NCI-H774 (cell line): ENCODE data around the gene ADK.
A peak's percentile ranks its signal among the peaks of the same experiment; 100 is the strongest.
"Not testable (repeated sequence)": the region's sequence is repeated elsewhere in the genome, so short reads cannot be mapped to it uniquely, and the experiment has no call there.

Source experiments
- DNase-seq: peaks from one replicate; lab custom pipeline; 2025; lab: John Stamatoyannopoulos, UW

Gene ADK

DNA sequence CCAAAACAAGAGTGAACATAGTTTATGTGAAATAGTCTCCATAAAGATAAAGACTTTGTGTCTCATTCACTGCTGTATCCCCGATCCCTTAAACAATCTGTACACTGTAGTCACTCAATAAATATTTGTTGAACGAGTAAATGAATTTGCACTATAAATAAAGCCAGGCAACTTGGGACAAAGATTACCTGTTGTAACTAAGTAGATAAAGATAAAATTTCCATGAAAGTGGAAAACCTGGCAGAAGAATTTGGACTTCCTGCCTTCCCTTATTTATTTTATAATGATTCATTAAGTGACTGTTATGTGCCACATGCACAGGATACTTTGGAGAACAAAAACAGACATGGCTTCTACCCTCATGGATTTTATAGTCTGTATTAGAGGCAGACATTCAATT lies 397.7 kb downstream of the ADK start:
- no peak for DNase-seq

DNA sequence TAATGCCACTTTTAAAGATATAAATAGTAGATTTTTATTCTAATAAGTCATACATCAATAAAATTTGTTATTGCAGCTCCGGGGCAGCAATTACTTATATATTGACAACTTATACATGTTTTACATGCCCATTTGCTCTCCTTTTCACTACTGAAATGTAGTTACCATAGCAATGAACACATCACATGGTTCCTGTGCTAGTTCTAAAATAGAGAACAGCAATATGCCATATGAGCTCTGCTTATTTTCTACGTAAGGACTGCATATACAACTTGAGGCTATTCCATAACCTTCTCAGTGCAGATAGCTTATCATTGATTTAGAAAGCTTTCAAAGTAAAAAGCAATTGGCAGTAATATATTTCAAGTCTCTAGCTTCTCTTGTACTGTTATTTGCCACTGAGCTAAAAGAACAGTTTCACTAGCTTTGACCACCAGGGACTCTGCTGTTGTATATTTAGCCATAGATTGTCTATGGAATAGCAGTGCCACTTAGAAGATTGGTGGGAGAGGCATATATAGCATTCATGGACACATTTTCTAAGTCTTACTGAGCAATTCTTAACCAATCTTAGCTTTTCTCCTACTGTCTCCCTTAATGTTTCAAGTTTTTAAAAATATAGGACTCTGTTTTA lies 405.2 kb downstream of the ADK start:
- no peak for DNase-seq

DNA sequence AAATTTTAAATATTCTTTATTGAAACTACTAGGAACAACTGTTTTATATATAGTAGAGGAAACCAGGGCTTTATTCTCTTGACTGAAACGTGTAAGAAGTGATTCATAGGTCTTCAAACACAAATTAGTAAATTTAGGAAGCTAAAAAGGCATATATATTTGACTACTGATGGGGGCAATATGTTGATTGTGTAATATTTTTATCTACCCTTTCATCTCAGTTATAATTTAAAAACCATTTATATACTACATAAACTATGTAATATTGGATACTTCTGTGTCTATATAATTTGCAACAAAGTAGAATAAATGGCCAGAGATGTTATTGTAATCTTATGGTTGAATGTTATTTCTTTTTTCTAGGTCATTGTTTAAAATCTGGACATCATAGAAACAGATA lies 406.1 kb downstream of the ADK start:
- DNase-seq: no peak

DNA sequence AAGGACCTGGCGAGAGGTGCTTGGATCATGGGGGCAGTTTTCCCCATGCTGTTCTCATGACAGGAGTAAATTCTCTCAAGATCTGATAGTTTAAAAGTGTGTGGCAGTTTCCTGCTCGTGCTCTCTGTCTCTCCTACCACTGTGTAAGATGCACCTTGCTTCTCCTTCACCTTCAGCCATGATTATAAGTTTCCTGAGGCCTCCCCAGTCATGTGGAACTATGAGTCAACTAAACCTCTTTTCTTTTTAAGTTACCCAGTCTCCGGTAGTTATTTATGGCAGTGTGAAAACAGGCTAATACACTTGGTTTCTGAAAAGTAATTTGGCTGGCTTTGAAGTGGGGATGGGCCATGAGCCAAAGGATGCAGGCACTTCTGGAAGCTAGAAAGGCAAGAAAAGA lies 407.4 kb downstream of the ADK start:
- DNase-seq: no peak

DNA sequence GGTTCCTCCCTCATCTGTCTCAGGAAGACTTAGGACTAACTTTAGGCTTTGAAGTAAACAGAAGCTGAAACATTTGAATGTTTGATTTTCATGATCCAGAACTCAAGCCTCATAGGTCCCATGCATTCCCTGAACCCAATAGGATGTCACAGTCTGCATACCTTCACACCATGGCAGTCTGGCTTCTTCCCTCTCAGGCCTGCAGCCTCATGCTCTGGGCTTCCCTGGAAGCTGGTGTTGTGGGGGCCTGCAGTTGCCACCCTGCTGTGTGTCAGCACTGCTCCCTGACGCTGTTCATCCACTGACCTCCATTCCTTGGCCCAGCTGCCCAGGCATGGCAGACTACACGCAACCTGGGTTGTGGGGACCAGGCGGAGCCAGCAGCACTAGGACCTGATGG lies 407.9 kb downstream of the ADK start:
- DNase-seq: no peak

DNA sequence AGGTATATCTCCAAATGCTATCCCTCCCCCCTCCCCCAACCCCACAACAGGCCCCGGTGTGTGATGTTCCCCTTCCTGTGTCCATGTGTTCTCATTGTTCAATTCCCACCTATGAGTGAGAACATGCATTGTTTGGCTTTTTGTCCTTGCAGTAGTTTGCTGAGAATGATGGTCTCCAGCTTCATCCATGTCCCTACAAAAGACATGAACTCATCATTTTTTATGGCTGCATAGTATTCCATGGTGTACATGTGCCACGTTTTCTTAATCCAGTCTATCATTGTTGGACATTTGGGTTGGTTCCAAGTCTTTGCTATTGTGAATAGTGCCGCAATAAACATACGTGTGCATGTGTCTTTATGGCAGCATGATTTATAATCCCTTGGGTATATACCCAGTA lies 417.9 kb downstream of the ADK start:
- not testable (repeated sequence) for DNase-seq

DNA sequence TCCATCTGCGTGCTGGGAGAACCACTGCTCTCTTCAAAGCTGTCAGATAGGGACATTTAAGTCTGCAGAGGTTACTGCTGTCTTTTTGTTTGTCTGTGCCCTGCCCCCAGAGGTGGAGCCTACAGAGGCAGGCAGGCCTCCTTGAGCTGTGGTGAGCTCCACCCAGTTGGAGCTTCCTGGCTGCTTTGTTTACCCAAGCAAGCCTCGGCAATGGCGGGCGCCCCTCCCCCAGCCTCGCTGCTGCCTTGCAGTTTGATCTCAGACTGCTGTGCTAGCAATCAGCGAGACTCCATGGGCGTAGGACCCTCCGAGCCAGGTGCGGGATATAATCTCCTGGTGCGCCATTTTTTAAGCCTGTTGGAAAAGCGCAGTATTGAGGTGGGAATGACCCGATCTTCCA lies 422.5 kb downstream of the ADK start:
- DNase-seq: not testable (repeated sequence)

DNA sequence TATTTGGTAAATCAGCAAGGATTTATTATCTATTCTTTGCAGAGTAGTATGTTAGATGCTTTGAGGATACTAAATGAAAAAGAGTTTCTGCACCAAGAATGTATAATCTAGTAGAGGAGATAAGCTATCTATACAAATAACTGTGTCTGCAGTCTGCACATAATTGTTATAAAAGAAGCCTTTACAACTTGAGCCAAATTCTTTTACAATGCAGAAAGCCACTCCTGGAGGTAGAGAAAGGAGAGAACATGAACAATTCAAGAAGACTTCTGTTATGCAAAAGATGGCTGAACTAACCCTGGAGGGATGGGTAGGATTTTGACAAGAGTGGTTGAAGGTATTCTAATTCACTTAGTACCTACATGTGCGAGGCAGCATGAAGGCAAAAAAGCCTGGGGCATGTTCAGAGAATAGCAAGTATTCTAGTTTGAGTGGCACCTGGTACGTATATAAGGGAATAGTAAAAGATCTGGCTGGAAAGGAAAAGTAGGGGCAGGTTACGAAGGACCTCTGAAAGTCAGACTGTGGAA lies 424.2 kb downstream of the ADK start:
- DNase-seq: no peak

DNA sequence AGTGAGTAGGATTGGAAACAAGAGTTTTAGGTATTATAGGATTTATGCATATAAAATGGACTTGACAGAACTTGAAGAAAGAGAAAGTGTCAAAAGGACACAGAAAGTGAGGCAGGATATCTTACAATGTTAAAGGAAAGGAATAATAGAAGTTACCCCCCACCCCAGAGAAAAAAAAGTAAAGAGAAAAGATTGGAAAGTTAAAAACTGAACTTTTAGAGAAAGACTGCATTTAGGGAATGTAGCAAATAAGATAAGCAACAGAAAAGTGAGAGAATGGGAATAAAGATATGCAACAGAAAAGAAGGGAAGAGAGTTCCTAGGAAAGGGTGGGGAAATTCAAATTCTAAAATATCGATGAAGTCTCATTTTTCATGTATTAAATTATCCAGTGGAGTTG lies 424.9 kb downstream of the ADK start:
- no peak for DNase-seq

DNA sequence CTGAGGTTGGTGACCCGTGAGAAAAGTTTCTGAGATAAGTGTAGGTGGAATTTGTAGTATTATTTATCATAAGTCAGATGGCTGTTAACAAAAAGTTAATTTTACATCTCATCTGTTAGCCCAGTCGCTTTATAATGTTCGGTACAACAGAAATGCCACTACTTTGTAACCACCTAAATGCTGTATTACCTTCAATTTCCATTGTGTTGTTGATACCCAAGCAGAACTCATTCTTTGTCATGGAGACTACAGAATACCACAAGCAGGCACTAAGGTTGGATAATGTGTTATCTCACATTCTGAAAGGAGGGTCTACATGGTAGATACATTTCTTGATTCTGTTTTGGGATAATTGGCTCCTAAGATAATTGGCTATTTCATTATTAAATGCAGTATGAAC lies 425.6 kb downstream of the ADK start:
- no peak for DNase-seq

DNA sequence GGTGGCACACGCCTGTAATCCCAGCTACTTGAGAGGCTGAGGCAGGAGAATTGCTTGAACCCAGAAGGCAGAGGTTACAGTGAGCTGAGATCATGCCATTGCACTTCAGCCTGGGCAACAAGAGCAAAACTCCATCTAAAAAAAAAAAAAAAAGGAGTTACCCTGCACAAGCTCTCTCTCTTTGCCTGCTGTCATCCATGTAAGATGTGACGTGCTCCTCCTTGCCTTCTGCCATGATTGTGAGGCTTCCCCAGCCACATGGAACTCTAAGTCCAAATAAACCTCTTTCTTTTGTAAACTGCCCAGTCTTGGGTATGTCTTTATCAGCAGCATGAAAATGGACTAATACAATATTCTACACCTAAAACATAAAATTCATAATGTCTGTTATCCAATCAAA lies 429.4 kb downstream of the ADK start:
- not testable (repeated sequence) for DNase-seq

DNA sequence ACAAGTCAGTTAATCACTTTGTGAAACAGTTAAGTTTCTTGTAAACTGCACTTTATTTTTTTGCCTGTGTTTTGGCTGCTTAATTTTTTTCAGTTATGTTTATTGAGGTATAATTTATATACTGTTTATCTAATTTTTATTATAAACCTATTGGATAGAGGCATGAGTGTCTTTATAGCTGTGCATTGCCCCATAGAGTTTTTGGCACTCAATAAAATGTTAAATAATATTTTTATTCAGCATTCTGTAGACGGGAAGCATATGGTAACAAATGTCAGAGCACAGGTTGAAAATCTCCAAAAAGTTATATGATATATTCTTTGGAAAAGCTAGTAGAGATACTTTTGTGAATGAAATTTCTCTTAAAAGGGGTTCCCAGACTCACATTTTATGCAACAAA lies 431.5 kb downstream of the ADK start:
- DNase-seq: no peak

DNA sequence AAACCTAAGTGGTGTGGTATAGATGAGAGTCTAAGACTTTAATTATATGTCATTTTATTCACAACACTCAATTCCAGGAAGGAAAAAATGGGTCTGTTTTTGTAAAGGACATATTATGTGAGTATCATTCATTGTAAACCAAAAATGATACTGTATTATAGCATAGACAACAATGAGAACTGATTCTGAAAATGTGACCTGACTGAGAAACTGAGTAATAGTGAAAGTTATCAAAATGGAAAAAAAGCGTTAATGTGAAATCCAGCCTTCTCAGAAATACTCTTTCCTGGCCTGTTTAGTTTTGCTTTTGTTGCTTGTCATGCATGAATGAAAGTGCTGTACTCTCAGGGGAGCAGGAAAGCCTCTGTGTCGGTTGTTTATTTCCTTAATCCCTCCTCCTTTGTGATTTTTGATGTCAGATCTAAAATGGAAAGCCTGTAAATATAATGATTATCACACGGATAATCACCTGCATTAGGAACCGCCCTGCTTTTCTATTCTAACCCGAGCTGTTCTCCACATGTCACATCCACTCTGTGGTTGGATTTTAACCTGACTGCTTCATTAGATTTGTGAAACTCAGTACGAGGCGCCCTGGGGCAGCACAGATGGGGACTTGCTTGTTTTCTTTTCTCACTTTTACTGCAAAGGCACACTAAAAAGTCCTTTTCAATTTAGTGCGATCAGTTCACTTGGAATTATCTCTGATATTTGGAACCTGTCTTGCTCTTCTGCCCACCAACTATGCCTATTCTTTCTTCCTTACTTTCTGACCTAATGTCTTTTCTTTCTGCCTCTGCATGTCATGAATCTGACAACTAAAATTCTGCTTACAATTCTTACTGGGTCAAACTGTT lies 434.4 kb downstream of the ADK start:
- no peak for DNase-seq

DNA sequence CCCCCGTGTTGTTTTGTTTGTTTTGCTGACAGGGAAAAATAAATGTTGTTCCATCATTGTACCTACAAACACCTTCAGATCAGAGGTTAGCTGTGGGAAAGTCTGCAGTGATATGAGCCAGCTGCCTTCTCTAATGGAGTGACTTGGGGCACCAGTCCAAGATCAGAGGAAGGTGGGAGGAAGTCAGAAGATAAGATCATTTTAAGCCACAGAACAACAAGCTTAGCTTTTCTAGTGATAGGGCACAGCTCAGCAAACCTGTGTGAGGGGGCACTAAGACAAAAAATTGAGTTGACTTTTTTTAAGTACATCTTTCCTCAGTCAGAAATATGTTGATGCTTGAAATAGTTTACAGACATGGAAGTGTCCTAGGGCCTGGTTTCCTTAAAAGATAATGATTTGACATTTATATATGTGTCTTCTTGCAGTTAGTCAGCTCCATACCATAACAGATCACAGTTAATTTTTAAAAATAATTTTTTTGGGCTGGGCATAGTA lies 435.1 kb downstream of the ADK start:
- no peak for DNase-seq

DNA sequence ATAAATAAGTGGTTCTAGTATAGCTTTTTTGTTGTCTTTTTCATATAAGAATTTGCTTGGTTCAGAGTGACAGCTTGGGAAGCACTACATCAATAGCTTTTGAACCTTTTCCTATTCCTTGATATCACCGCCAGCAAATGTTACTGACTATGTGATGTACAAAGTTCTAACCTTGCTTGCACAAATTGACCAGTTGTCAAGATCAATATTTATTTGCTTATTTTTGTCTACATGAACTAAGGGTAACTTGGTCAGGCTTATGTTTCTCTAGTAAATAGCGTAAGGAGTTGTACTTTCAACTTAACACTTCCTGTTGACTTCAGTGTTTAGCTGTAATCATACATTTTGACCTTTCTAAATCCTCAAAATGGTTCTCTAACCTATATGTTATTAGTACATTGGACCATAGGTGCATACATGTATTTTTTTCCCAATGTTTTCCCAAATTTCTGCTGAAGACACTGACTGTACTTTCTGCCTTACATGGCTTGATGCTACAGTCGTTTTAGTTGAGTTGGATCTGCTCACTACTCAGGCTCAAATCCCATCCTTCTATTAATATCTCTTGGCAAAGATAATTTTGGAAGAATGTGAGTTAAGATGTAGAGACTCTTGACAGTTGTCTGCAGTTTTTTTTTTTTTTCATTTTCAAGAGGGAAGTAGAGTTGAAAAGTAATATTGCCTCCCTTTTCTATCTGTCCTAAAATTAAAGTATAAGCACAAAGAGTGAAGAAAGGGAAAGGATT lies 436.3 kb downstream of the ADK start:
- DNase-seq: no peak

DNA sequence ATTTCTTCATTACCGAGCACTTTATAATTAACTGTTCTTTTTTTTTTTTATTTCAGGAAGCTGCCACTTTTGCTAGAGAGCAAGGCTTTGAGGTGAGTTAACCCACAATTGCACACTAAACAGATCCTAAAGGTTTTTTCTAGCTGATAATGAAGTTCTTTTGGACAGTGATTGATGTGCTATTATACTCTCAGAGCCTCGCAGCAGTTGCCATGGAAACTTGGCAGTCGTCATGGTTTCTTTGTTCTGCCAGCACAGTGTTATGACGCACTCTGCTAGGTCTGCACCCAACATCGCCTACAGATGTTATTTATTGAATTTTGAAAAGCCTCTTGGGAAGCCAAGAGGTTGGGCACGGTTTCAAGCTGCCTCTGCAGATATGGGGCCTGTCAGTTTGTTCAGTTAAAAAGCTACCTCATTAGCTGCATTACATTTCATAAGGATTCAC lies 438.2 kb downstream of the ADK start:
- peak; percentile 97 for DNase-seq

DNA sequence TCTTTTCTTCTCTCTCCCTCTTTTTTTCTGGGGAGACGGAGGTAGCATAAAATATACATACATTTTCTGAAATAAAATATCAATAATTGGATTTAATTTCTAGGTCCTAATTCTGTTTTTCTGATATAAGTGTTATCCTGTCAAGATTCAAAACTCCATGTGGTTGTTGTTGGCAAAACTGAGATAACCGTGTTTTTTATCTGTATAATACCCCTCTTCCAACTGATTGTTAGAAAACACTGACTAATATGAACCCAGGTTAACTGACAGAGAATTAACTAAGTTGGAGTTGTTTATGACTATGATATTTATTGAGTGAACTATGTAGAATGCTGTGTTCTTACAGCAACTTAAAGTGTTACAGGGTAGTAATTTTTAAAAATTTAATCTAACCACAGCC lies 438.8 kb downstream of the ADK start:
- no peak for DNase-seq

DNA sequence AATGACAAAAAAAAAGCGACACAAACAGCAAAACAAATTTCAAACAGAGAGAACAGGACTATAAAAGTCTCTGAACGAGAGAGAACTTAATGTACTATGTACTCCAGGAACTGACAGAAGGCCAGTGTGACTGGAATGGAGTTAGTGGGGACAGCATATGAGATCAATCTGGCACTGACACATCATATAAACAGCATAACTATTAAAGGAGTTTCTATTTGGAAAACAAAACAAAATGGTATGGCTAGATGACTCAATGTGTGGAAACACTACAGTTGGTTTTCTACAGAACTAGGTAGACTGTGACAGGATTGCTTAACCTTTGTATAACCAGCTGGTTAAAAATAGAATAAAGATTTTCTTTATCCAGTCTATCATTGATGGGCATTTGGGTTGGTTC lies 442.4 kb downstream of the ADK start:
- DNase-seq: no peak

DNA sequence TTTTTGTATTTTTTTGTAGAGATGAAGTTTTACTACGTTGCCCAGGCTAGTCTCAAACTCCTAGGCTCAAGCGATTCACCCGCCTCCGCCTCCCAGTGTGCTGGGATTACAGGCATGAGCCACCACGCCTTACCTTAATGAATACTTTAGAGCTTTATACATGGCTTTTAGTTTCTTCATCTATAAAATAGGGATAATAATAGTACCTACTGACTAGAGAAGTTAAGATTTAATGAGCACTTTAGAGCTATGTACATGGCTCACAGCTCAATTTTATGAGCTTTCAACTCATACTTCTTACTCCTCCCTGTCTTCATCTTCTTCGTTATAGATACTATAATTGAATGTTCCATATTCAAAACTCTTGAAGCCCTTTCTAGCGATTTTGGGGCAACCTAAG lies 445.7 kb downstream of the ADK start:
- no peak for DNase-seq

DNA sequence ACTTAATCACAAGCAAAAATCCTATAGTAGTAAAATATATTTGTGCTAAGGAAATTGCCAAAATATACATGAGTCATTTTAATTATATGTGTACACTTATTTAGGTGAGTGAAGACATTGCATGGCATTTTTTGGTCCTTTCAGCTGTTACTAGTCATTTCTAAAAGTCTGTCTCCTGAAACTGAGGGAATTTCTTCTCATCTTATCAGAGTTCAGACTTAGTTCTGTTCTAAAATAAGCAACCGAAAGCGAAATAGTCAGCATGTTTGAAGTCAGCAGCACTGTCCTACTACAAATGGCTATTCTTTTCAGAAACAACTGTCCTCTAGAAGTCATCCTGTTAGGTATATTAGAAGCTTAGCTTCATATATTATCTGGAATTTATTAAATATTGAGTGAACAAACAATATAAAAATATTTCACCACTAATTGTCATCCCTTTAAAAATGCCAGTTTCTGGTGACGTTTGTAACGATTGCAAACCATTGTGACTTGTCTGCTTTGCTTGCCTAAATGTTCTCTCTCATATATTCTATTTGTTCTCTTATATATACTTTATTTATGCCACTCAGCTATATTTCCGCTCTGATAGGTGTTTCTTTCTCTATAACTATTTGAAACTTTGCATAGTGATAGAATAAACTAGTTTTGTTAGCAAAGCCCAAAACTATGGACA lies 448.0 kb downstream of the ADK start:
- DNase-seq: no peak

DNA sequence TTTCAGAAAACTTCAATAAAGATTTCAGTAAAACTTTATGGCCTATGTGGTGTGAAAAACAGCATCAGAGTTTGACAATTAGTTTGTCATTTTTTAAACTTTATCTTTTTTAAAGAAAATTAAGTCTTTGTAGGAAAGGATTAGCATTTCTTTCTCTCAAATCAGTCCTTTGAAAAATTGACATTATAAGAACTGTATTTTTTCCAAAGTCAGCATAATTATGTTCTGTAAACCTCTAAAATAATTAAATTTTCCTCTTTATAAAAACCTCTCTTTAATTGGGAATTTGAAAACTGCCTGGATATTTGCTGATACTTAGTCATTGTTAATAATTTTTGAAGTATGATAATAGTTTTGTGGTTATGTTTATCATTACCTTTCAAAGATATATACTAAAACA lies 448.7 kb downstream of the ADK start:
- no peak for DNase-seq

DNA sequence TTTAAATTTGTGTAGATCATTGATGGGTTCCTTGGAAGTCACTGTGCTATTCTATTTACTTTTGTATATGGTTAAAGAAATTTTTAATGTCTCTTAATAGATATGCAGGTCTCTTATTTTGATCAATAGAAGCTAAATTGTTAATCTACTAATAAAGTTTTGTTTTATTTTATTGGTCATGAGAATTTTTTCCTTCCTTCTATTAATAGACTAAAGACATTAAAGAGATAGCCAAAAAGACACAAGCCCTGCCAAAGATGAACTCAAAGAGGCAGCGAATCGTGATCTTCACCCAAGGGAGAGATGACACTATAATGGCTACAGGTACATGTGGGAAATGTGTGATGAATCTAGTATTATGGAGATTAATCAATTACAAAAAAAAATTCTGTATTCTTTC lies 449.1 kb downstream of the ADK start:
- no peak for DNase-seq
